Neural cell (in vitro differentiated cells): ENCODE measurements around the gene IL5RA. TPM values are rescaled to one million over a fixed set of nuclear protein-coding genes. Genes with fewer than 3 reads are reported as not detected.

Source experiments
- H2AFZ ChIP-seq: fragments of 200-600, 300-800 bp; sonication (generic), shearing (Covaris generic); 2 replicates; pipeline ENCODE4 v1.6.0; 2014; ENCODE audit warnings: low read depth, mild to moderate bottlenecking, antibody characterized with exemption, low read length, moderate library complexity
- H3F3A ChIP-seq: fragments of 200-600 bp; shearing (Covaris generic); 2 replicates; pipeline ENCODE4 v1.6.1; 2016; ENCODE audit warnings: mild to moderate bottlenecking, moderate library complexity, mixed read lengths, antibody characterized with exemption, low read length; ENCODE audit not compliant: insufficient read depth, poor library complexity, severe bottlenecking
- H3K27ac ChIP-seq: fragments of 200-600, 300-800 bp; sonication (generic), shearing (Covaris generic); 2 replicates; pipeline ENCODE4 v1.5.1; 2014; ENCODE audit warnings: mild to moderate bottlenecking, low read length, moderate library complexity
- H3K27me3 ChIP-seq: fragments of 300-800, 200-600 bp; sonication (generic), shearing (Covaris generic); 2 replicates; pipeline ENCODE4 v1.6.0; 2014; ENCODE audit warnings: mild to moderate bottlenecking, low read depth, low read length, moderate library complexity; ENCODE audit not compliant: insufficient read depth
- H3K36me3 ChIP-seq: fragments of 300-800, 200-600 bp; sonication (generic), shearing (Covaris generic); 2 replicates; pipeline ENCODE4 v1.5.1; 2014; ENCODE audit warnings: mild to moderate bottlenecking, antibody characterized with exemption, low read length, moderate library complexity; ENCODE audit not compliant: insufficient read depth
- H3K4me2 ChIP-seq: fragments of 300-800, 200-600 bp; sonication (generic), shearing (Covaris generic); 2 replicates; pipeline ENCODE4 v1.6.0; 2014; ENCODE audit warnings: mild to moderate bottlenecking, low read length
- H3K4me3 ChIP-seq: fragments of 300-800, 200-600 bp; sonication (generic), shearing (Covaris generic); 2 replicates; pipeline ENCODE4 v1.5.1; 2014; ENCODE audit warnings: mild to moderate bottlenecking, low read length, moderate library complexity
- H3K79me2 ChIP-seq: fragments of 200-600 bp; shearing (Covaris generic); replicated peaks from 2 replicates; pipeline ENCODE4 v1.6.0; 2014; ENCODE audit warnings: mild to moderate bottlenecking, low read length, moderate library complexity; ENCODE audit not compliant: insufficient read depth
- H3K9ac ChIP-seq: fragments of 300-800, 200-600 bp; sonication (generic), shearing (Covaris generic); 2 replicates; pipeline ENCODE4 v1.6.1; 2016; ENCODE audit warnings: mild to moderate bottlenecking, low read length, mixed read lengths
- H3K9me2 ChIP-seq: fragments of 200-600 bp; shearing (Covaris generic); 2 replicates; pipeline ENCODE4 v1.6.1; 2016; ENCODE audit warnings: mild to moderate bottlenecking, low read length, mixed read lengths; ENCODE audit not compliant: insufficient read depth
- H3K9me3 ChIP-seq: fragments of 200-600, 300-800 bp; sonication (generic), shearing (Covaris generic); 2 replicates; pipeline ENCODE4 v1.6.1; 2016; ENCODE audit warnings: mild to moderate bottlenecking, mixed run types, low read length, moderate library complexity, mixed read lengths
- H4K20me1 ChIP-seq: fragments of 200-600 bp; shearing (Covaris generic); 2 replicates; pipeline ENCODE4 v1.6.1; 2016; ENCODE audit warnings: mild to moderate bottlenecking, mixed run types; ENCODE audit not compliant: insufficient read depth
- EP300 ChIP-seq: fragments of 450-650 bp; conservative IDR thresholded peaks from 2 replicates; pipeline ENCODE4 v1.6.1; 2014; ENCODE audit warnings: antibody characterized with exemption, mild to moderate bottlenecking, moderate library complexity; ENCODE audit not compliant: poor library complexity, severe bottlenecking
- EZH2 ChIP-seq: fragments of 200-600, 300-800 bp; shearing (Covaris generic), sonication (generic); IDR thresholded peaks from 2 replicates; pipeline ENCODE4 v1.6.1; 2014; ENCODE audit warnings: antibody characterized with exemption, low read length, borderline replicate concordance, mild to moderate bottlenecking; ENCODE audit not compliant: insufficient read depth, poor library complexity, severe bottlenecking
- MXI1 ChIP-seq: fragments of 450-650 bp; conservative IDR thresholded peaks from 2 replicates; pipeline ENCODE4 v1.6.1; 2014; ENCODE audit warnings: antibody characterized with exemption, mild to moderate bottlenecking; ENCODE audit not compliant: poor library complexity, severe bottlenecking
- POLR2AphosphoS5 ChIP-seq: IDR thresholded peaks from 2 replicates; pipeline ENCODE4 v1.6.1; 2012
- RAD21 ChIP-seq: fragments of 450-650 bp; conservative IDR thresholded peaks from 2 replicates; pipeline ENCODE4 v1.6.1; 2014; ENCODE audit warnings: antibody characterized with exemption, mild to moderate bottlenecking, moderate library complexity
- SMC3 ChIP-seq: fragments of 450-650 bp; conservative IDR thresholded peaks from 2 replicates; pipeline ENCODE4 v1.6.1; 2014; ENCODE audit warnings: antibody characterized with exemption, mild to moderate bottlenecking, moderate library complexity; ENCODE audit not compliant: poor library complexity
- TAF1 ChIP-seq: IDR thresholded peaks from 2 replicates; pipeline ENCODE4 v1.6.1; 2012; ENCODE audit warnings: low read depth
- polyA plus RNA-seq: library from polyadenylated mRNA; depleted of rRNA; stranded (reverse); fragments of >200 nt; gene quantifications from 2 replicates; pipeline ENCODE4 v1.2.3, GENCODE V29; 2014
- TF ChIP-seq, protein P1 (sequence below): IDR thresholded peaks from 2 replicates; pipeline ENCODE4 v1.6.1; 2012; ENCODE audit warnings: borderline replicate concordance
- TF ChIP-seq, protein P2 (sequence below): fragments of 450-650 bp; IDR thresholded peaks from 2 replicates; pipeline ENCODE4 v1.5.1; 2014; ENCODE audit warnings: antibody characterized with exemption, mild to moderate bottlenecking, moderate library complexity; ENCODE audit not compliant: poor library complexity, severe bottlenecking

Gene IL5RA
- polyA plus RNA-seq, 1 donor from 2014 or later, result 0.10 TPM

DNA sequence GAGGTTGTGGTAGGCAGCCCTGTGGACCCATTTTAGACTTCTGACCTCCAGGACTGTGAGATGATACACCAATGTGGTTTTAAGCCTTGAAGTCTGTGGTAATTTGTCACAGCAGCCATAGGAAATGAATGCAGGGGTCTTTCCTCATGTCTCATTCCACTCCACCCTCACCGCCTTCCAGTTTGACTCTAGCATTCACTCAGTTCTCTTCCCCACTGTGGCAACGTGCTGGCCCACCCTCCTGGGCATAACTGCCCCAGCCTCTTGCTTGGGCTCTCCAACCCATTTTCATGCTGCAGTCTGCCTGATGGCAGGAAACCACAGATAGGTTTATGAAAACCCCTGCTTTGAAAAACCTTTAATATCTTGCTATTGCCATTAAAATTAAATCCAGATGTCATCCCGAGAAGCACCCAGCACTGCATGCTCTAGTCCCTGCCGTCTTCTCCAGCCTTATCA, 9.2 kb upstream of the IL5RA start:
- no peak overlapping the region for H3K4me2 ChIP-seq
- no peak overlapping the region for H2AFZ ChIP-seq
- no peak for TF ChIP-seq TAF1
- TF ChIP-seq RAD21, result no peak
- TF ChIP-seq, protein P1, sequence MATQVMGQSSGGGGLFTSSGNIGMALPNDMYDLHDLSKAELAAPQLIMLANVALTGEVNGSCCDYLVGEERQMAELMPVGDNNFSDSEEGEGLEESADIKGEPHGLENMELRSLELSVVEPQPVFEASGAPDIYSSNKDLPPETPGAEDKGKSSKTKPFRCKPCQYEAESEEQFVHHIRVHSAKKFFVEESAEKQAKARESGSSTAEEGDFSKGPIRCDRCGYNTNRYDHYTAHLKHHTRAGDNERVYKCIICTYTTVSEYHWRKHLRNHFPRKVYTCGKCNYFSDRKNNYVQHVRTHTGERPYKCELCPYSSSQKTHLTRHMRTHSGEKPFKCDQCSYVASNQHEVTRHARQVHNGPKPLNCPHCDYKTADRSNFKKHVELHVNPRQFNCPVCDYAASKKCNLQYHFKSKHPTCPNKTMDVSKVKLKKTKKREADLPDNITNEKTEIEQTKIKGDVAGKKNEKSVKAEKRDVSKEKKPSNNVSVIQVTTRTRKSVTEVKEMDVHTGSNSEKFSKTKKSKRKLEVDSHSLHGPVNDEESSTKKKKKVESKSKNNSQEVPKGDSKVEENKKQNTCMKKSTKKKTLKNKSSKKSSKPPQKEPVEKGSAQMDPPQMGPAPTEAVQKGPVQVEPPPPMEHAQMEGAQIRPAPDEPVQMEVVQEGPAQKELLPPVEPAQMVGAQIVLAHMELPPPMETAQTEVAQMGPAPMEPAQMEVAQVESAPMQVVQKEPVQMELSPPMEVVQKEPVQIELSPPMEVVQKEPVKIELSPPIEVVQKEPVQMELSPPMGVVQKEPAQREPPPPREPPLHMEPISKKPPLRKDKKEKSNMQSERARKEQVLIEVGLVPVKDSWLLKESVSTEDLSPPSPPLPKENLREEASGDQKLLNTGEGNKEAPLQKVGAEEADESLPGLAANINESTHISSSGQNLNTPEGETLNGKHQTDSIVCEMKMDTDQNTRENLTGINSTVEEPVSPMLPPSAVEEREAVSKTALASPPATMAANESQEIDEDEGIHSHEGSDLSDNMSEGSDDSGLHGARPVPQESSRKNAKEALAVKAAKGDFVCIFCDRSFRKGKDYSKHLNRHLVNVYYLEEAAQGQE, result no peak
- TF ChIP-seq EP300, result no peak
- TF ChIP-seq MXI1, result no peak
- no peak for TF ChIP-seq SMC3
- TF ChIP-seq EZH2, result no peak
- no peak for TF ChIP-seq POLR2AphosphoS5
- no peak overlapping the region for H3K27ac ChIP-seq
- H3K36me3 ChIP-seq, result no peaks in the 10 kb centered on the region
- H3K9me3 ChIP-seq, result no peaks in the 10 kb centered on the region
- no peaks in the 10 kb centered on the region for H3K9me2 ChIP-seq
- no peaks in the 10 kb centered on the region for H3K27me3 ChIP-seq
- H3K4me3 ChIP-seq, result no peak overlapping the region
- H3K79me2 ChIP-seq, result no peaks in the 10 kb centered on the region
- no peaks in the 10 kb centered on the region for H3F3A ChIP-seq
- no peaks in the 10 kb centered on the region for H4K20me1 ChIP-seq
- no peak overlapping the region for H3K9ac ChIP-seq

DNA sequence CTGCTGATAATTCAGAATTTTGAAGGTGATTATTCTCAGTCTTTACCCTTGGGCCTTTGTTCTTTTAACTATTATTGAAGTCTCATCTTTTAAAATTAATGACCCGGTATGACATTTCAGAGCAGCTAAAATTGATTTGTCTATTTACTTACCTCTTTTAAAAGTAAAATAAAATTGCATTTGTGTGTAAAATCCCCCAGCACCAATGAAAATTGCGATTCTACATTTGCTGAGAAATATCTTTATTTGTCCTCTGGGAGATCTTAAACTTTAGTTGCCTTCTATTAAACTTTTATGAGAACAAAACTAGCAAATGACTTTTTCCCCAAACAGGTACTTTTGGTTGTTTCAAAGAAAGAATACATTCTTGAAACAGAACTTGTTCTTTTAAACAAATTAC, 7.5 kb upstream of the IL5RA start:
- no peak overlapping the region for H3K4me3 ChIP-seq
- no peaks in the 10 kb centered on the region for H3K27me3 ChIP-seq
- H4K20me1 ChIP-seq, result no peaks in the 10 kb centered on the region
- no peaks in the 10 kb centered on the region for H3K36me3 ChIP-seq
- H2AFZ ChIP-seq, result no peak overlapping the region
- H3K9me2 ChIP-seq, result no peaks in the 10 kb centered on the region
- H3K27ac ChIP-seq, result no peak overlapping the region
- no peak overlapping the region for H3K9ac ChIP-seq
- H3F3A ChIP-seq, result no peaks in the 10 kb centered on the region
- H3K4me2 ChIP-seq, result no peak overlapping the region
- TF ChIP-seq, protein P2, sequence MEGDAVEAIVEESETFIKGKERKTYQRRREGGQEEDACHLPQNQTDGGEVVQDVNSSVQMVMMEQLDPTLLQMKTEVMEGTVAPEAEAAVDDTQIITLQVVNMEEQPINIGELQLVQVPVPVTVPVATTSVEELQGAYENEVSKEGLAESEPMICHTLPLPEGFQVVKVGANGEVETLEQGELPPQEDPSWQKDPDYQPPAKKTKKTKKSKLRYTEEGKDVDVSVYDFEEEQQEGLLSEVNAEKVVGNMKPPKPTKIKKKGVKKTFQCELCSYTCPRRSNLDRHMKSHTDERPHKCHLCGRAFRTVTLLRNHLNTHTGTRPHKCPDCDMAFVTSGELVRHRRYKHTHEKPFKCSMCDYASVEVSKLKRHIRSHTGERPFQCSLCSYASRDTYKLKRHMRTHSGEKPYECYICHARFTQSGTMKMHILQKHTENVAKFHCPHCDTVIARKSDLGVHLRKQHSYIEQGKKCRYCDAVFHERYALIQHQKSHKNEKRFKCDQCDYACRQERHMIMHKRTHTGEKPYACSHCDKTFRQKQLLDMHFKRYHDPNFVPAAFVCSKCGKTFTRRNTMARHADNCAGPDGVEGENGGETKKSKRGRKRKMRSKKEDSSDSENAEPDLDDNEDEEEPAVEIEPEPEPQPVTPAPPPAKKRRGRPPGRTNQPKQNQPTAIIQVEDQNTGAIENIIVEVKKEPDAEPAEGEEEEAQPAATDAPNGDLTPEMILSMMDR, result no peak
- TF ChIP-seq POLR2AphosphoS5 (no peak), EZH2 (no peak), SMC3 (no peak), EP300 (no peak), RAD21 (no peak), TAF1 (no peak), MXI1 (no peak)
- TF ChIP-seq, protein P1, result no peak
- H3K9me3 ChIP-seq, result no peaks in the 10 kb centered on the region
- H3K79me2 ChIP-seq, result no peaks in the 10 kb centered on the region
